Measurements from ENCODE around the gene PPP1R14C.

DNA sequence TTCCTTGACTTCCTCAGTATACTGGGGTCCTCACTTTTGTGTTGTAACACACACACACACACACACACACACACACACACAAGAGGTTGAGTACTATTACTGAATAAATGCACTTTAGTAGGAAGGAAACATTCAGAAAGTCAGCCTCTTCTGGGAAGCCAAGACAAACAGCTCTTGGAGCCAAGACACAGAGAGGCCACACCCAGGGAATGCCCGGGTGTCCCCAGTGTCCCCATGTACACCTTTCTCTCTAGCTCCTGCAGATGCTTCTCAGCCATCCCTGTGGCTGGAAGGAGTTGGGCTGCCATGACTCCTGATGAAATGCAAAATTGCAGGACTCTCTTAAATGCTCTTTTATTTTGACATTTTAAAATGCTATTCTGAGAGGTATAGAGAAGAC, 70.5 kb downstream of the PPP1R14C start:
- TF ChIP-seq, protein P1, sequence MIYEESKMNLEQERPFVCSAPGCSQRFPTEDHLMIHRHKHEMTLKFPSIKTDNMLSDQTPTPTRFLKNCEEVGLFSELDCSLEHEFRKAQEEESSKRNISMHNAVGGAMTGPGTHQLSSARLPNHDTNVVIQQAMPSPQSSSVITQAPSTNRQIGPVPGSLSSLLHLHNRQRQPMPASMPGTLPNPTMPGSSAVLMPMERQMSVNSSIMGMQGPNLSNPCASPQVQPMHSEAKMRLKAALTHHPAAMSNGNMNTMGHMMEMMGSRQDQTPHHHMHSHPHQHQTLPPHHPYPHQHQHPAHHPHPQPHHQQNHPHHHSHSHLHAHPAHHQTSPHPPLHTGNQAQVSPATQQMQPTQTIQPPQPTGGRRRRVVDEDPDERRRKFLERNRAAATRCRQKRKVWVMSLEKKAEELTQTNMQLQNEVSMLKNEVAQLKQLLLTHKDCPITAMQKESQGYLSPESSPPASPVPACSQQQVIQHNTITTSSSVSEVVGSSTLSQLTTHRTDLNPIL (CRISPR knock-in tag; IDR thresholded peaks at IDR 0.05; ENCODE audit: low read depth): no peak
- TF ChIP-seq ISL1 (CRISPR knock-in tag; IDR thresholded peaks at IDR 0.05) (no peak), ZNF8 (CRISPR knock-in tag; IDR thresholded peaks at IDR 0.05) (no peak), ZFP3 (CRISPR knock-in tag; IDR thresholded peaks at IDR 0.05) (no peak), PPARA (CRISPR knock-in tag; IDR thresholded peaks at IDR 0.05; ENCODE audit: borderline replicate concordance) (no peak), OSR1 (CRISPR knock-in tag; IDR thresholded peaks at IDR 0.05) (no peak), SNAI2 (CRISPR knock-in tag; IDR thresholded peaks at IDR 0.05) (no peak), PATZ1 (CRISPR knock-in tag; IDR thresholded peaks at IDR 0.05; ENCODE audit: borderline replicate concordance) (no peak), ZNF565 (CRISPR knock-in tag; conservative IDR thresholded peaks at IDR 0.05; ENCODE audit: low read depth) (no peak)
- TF ChIP-seq, protein P2, sequence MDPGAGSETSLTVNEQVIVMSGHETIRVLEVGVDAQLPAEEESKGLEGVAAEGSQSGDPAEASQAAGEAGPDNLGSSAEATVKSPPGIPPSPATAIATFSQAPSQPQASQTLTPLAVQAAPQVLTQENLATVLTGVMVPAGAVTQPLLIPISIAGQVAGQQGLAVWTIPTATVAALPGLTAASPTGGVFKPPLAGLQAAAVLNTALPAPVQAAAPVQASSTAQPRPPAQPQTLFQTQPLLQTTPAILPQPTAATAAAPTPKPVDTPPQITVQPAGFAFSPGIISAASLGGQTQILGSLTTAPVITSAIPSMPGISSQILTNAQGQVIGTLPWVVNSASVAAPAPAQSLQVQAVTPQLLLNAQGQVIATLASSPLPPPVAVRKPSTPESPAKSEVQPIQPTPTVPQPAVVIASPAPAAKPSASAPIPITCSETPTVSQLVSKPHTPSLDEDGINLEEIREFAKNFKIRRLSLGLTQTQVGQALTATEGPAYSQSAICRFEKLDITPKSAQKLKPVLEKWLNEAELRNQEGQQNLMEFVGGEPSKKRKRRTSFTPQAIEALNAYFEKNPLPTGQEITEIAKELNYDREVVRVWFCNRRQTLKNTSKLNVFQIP (CRISPR knock-in tag; IDR thresholded peaks at IDR 0.05; ENCODE audit: borderline replicate concordance, low read depth): no peak
